ENCODE data around the gene KCNH3.
"Not testable (repeated sequence)": the region's sequence is repeated elsewhere in the genome, so short reads cannot be mapped to it uniquely, and the experiment has no call there.

KCNH3 gene

DNA sequence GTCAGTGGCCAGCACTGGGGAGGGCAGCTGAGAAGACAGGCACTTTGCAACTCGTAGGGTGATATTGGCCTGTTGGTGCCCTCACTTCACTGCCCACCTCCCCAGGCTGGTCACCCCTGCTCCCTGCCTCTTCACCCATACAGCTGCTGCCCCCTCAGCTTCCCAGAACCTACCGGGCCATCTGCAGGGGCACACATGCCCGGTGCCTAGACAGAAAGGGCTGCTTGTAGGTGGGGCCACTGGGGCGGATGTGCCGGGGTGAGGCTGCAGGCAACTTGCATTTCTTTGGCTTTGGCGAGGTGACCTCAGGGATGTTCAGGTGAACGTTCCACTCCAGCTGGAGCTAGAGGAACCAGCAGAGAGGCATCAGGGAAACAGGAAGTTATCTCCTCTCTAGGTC is 49.5 kb downstream of the KCNH3 start:
- no peak for DNase-seq (ENCODE audit: low spot score)

DNA sequence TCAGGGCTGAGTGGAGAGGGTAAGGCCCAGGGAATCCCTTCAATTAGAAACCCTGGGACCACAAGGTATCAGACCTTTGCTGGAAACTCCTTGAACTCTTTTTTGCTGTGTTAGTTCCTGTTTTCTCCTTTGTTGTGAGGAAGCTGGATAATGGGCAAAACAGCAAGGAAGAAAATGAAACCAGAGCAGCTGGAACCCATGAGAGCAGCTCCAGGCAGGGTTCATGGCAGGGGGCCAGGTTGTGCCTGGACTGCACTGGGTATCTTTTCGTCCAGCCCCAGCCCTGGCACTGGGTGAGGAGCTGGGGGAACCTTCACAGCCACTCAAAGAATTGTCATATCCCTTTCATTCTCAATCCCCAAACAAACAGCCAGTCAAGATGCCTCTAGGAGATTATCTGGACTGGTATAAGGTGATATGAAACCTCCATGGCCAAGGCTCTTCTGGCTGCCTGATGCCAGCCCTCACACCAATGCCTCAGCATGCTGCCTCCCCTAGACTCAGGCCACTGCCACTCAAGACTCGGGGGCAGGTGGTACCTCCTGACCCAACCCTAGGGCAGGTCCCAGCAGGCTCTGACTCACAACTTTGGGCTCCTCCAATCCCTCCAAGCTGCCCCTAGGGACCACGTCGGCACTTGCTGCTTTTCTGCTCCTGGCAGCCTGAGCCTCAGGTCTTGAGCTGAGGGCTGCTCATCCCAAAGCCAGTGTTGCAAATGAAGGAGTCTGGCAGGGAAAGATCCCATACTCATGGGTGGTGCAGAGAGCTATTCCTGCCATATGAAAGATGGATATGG is 50.1 kb downstream of the KCNH3 start:
- DNase-seq (ENCODE audit: low spot score), result no peak

DNA sequence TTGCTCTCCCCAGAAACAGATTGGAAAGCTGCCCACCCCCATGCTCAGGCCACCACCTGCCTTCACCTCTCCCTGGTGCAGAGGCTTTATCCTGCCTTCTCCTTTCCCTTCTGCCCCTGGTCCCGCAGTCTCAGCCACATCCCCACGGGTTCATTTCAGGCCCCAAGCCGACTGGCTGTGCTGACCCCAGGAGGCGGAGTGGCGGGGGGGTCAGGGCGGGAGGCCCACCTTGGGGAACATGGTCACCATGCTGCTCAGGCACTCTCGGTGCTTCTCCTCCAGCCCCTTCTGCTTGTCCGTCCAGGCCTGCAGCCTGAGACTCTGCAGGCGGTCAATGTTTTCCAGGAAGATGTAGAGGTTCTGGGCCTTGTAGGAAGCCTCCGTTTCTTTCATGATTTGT is 59.7 kb downstream of the KCNH3 start:
- no peak for DNase-seq (ENCODE audit: low spot score)

GRCh38 chr12:49599961-49600360 is 61.1 kb downstream of the KCNH3 start:
- DNase-seq (ENCODE audit: low spot score), result no peak

- DNase-seq (ENCODE audit: low spot score), result no peak
Observed at GRCh38 chr12:49603721-49604120, 64.9 kb downstream of the KCNH3 start.

GRCh38 chr12:49604856-49605255 is 66.0 kb downstream of the KCNH3 start:
- DNase-seq (ENCODE audit: low spot score), result no peak

- not testable (repeated sequence) for DNase-seq (ENCODE audit: low spot score)
Observed at GRCh38 chr12:49605539-49605938, 66.7 kb downstream of the KCNH3 start, which contains the start of gene FAM186B. FAM186B (minus strand) TSS chr12:49605639; CDS start chr12:49605477, 162 bp downstream.
